ENCODE data around the gene ENTPD6. TPM values are rescaled to one million over a fixed set of nuclear protein-coding genes. Genes with fewer than 3 reads are reported as not detected.
"Not testable (repeated sequence)": the region's sequence is repeated elsewhere in the genome, so short reads cannot be mapped to it uniquely, and the experiment has no call there.

The ENTPD6 gene
- total and polyA plus RNA-seq, 2 experiments from 2014 or later, result 80.4 to 87.1 TPM

GRCh38 chr20:25258828-25259227, 63.3 kb downstream of the ENTPD6 start:
- Histone ChIP-seq H3K27ac (no peak overlapping the region), H3K27me3 (no peaks in the 10 kb centered on the region), H3K79me2 (peaks cover 54% of the 10 kb centered on the region), H2AFZ (no peak overlapping the region), H3K4me3 (no peak overlapping the region), H3K9me2 (replicated peaks; ENCODE audit: insufficient read depth) (no peaks in the 10 kb centered on the region), H4K20me1 (ENCODE audit: insufficient read depth, poor library complexity, severe bottlenecking) (peaks cover under 1% of the 10 kb centered on the region), H3K9me3 (ENCODE audit: low read depth) (no peaks in the 10 kb centered on the region), H3K4me1 (ENCODE audit: insufficient read depth) (peaks cover 7% of the 10 kb centered on the region), H3K36me3 (replicated peaks; ENCODE audit: insufficient read depth, low read depth) (no peaks in the 10 kb centered on the region), H3K4me2 (no peak overlapping the region)
- DNase-seq (ENCODE audit: low spot score), result no peak
- TF ChIP-seq EZH2phosphoT487 (IDR thresholded peaks at IDR 0.05; ENCODE audit: low read depth, severe bottlenecking, unreplicated experiment) (no peak), EZH2 (IDR thresholded peaks at IDR 0.05; ENCODE audit: borderline replicate concordance) (no peak), CTCF (IDR thresholded peaks at IDR 0.05; ENCODE audit: poor library complexity) (no peak)
- 89% methylated on average over 4 of the region's 4 CpGs for WGBS (ENCODE audit: low lambda C conversion rate, missing lambda C conversion rate)

GRCh38 chr20:25259358-25259757, 63.8 kb downstream of the ENTPD6 start:
- DNase-seq (ENCODE audit: low spot score), result no peak
- Histone ChIP-seq H4K20me1 (ENCODE audit: insufficient read depth, poor library complexity, severe bottlenecking) (no peaks in the 10 kb centered on the region), H3K4me3 (no peak overlapping the region), H3K9me3 (ENCODE audit: low read depth) (no peaks in the 10 kb centered on the region), H3K27ac (peak overlapping the region; percentile 82), H3K9me2 (replicated peaks; ENCODE audit: insufficient read depth) (no peaks in the 10 kb centered on the region), H3K4me2 (no peak overlapping the region), H3K27me3 (no peaks in the 10 kb centered on the region), H2AFZ (no peak overlapping the region), H3K79me2 (peaks cover 48% of the 10 kb centered on the region), H3K4me1 (ENCODE audit: insufficient read depth) (peaks cover 2% of the 10 kb centered on the region), H3K36me3 (replicated peaks; ENCODE audit: insufficient read depth, low read depth) (no peaks in the 10 kb centered on the region)
- TF ChIP-seq CTCF (IDR thresholded peaks at IDR 0.05; ENCODE audit: poor library complexity), result no peak
- no peak for TF ChIP-seq EZH2 (IDR thresholded peaks at IDR 0.05; ENCODE audit: borderline replicate concordance)
- no peak for TF ChIP-seq EZH2phosphoT487 (IDR thresholded peaks at IDR 0.05; ENCODE audit: low read depth, severe bottlenecking, unreplicated experiment)
- 92% methylated on average over 12 of the region's 12 CpGs for WGBS (ENCODE audit: low lambda C conversion rate, missing lambda C conversion rate)

GRCh38 chr20:25259788-25260254, 64.3 kb downstream of the ENTPD6 start:
- H3K4me3 ChIP-seq, result no peak overlapping the region
- TF ChIP-seq CTCF (IDR thresholded peaks at IDR 0.05; ENCODE audit: poor library complexity) (peak; percentile 16), EZH2phosphoT487 (IDR thresholded peaks at IDR 0.05; ENCODE audit: low read depth, severe bottlenecking, unreplicated experiment) (no peak), EZH2 (IDR thresholded peaks at IDR 0.05; ENCODE audit: borderline replicate concordance) (no peak)
- H4K20me1 ChIP-seq (ENCODE audit: insufficient read depth, poor library complexity, severe bottlenecking), result no peaks in the 10 kb centered on the region
- H3K79me2 ChIP-seq, result peaks cover 44% of the 10 kb centered on the region
- no peaks in the 10 kb centered on the region for H3K27me3 ChIP-seq
- H3K9me2 ChIP-seq (replicated peaks; ENCODE audit: insufficient read depth), result no peaks in the 10 kb centered on the region
- peak; percentile 49 for DNase-seq (ENCODE audit: low spot score)
- peak overlapping the region; percentile 82 for H3K27ac ChIP-seq
- H3K36me3 ChIP-seq (replicated peaks; ENCODE audit: insufficient read depth, low read depth), result no peaks in the 10 kb centered on the region
- no peaks in the 10 kb centered on the region for H3K4me1 ChIP-seq (ENCODE audit: insufficient read depth)
- 85% methylated on average over 9 of the region's 9 CpGs for WGBS (ENCODE audit: low lambda C conversion rate, missing lambda C conversion rate)
- no peaks in the 10 kb centered on the region for H3K9me3 ChIP-seq (ENCODE audit: low read depth)
- no peak overlapping the region for H2AFZ ChIP-seq
- no peak overlapping the region for H3K4me2 ChIP-seq

- not testable (repeated sequence) for H3K36me3 ChIP-seq (replicated peaks; ENCODE audit: insufficient read depth, low read depth); H3K4me1 ChIP-seq (ENCODE audit: insufficient read depth); H3K9me2 ChIP-seq (replicated peaks; ENCODE audit: insufficient read depth); H3K4me3 ChIP-seq; H3K9me3 ChIP-seq (ENCODE audit: low read depth); H3K27me3 ChIP-seq; H3K4me2 ChIP-seq; DNase-seq (ENCODE audit: low spot score); H4K20me1 ChIP-seq (ENCODE audit: insufficient read depth, poor library complexity, severe bottlenecking); H2AFZ ChIP-seq
- H3K79me2 ChIP-seq, result peaks cover 33% of the 10 kb centered on the region
- peak overlapping the region; percentile 71 for H3K27ac ChIP-seq
- WGBS (ENCODE audit: low lambda C conversion rate, missing lambda C conversion rate), result 94% methylated on average over 16 of the region's 16 CpGs
Observed at GRCh38 chr20:25260770-25261437, 65.4 kb downstream of the ENTPD6 start.
